IMR-90 (cell line): Measurements from ENCODE around the gene ARAP1. TPM values are rescaled to one million over a fixed set of nuclear protein-coding genes. Genes with fewer than 3 reads are reported as not detected.

Experiments
- ATAC-seq: fragments of 200-7000 bp; cut with Tn5 transposase; 2 replicates; pipeline ENCODE4 v1.9.1; 2020; ENCODE audit warnings: low read depth, mild to moderate bottlenecking, moderate library complexity
- BruUV-seq: library from RNA; stranded (reverse); fragments of 400-500 nt; replicated peaks from 2 replicates; lab custom pipeline; 2021; lab: Mats Ljungman, UMichigan
- CTCF ChIA-PET: fragments of 300-600 bp; formaldehyde crosslinking; extraction: SDS; loops from one replicate; lab custom pipeline; 2021; ENCODE audit warnings: antibody characterized with exemption; lab: Yijun Ruan, JAX
- POLR2A ChIA-PET: fragments of 300-600 bp; sonication (Branson Sonifier 250); formaldehyde crosslinking; loops from one replicate; lab custom pipeline; 2022; ENCODE audit warnings: antibody characterized with exemption; ENCODE audit not compliant: unreplicated experiment; lab: Charles Lee
- DNase-seq: peaks from one replicate; pipeline ENCODE4 v3.0.0; 2013
- H2AFZ ChIP-seq: replicated peaks from 2 replicates; pipeline ENCODE3; 2013; ENCODE audit warnings: low read length, mild to moderate bottlenecking; ENCODE audit not compliant: poor library complexity
- H2AK5ac ChIP-seq: 2 replicates; pipeline ENCODE4 v1.6.1; 2013; ENCODE audit warnings: low read depth, low read length, inconsistent platforms
- H2AK9ac ChIP-seq: replicated peaks from 2 replicates; pipeline ENCODE3; 2013; ENCODE audit warnings: mild to moderate bottlenecking, low read depth, low read length, moderate library complexity; ENCODE audit not compliant: poor library complexity
- H2BK120ac ChIP-seq: 2 replicates; pipeline ENCODE4 v1.6.1; 2013; ENCODE audit warnings: low read depth, low read length, inconsistent platforms
- H2BK15ac ChIP-seq: 3 replicates; pipeline ENCODE4 v1.6.1; 2013; ENCODE audit warnings: low read depth, low read length, inconsistent platforms
- H2BK20ac ChIP-seq: 2 replicates; pipeline ENCODE4 v1.6.1; 2013; ENCODE audit warnings: low read depth, mild to moderate bottlenecking, inconsistent platforms, low read length, moderate library complexity
- H2BK5ac ChIP-seq: 2 replicates; pipeline ENCODE4 v1.6.1; 2013; ENCODE audit warnings: mild to moderate bottlenecking, low read depth, low read length, inconsistent platforms; ENCODE audit not compliant: poor library complexity, severe bottlenecking
- H3K14ac ChIP-seq: replicated peaks from 2 replicates; pipeline ENCODE4 v1.6.1; 2013; ENCODE audit warnings: low read depth, low read length, inconsistent platforms
- H3K18ac ChIP-seq: 2 replicates; pipeline ENCODE4 v1.6.1; 2013; ENCODE audit warnings: low read depth, low read length, control low read depth
- H3K23ac ChIP-seq: 2 replicates; pipeline ENCODE4 v1.6.1; 2013; ENCODE audit warnings: low read depth, low read length, inconsistent platforms
- H3K27ac ChIP-seq: 2 replicates; pipeline ENCODE4 v1.5.1; 2013; ENCODE audit warnings: mild to moderate bottlenecking, control low read depth, low read length; ENCODE audit not compliant: insufficient read depth
- H3K27me3 ChIP-seq: 2 replicates; pipeline ENCODE4 v1.6.1; 2013; ENCODE audit warnings: low read length; ENCODE audit not compliant: control insufficient read depth, insufficient read depth
- H3K36me3 ChIP-seq: 2 replicates; pipeline ENCODE4 v1.6.1; 2013; ENCODE audit warnings: low read length, mixed read lengths; ENCODE audit not compliant: control insufficient read depth, insufficient read depth
- H3K4ac ChIP-seq: 2 replicates; pipeline ENCODE4 v1.6.1; 2013; ENCODE audit warnings: low read depth, low read length, inconsistent platforms
- H3K4me1 ChIP-seq: 2 replicates; pipeline ENCODE4 v1.6.1; 2013; ENCODE audit warnings: low read length, mixed read lengths; ENCODE audit not compliant: control insufficient read depth, insufficient read depth
- H3K4me2 ChIP-seq: 2 replicates; pipeline ENCODE4 v1.6.1; 2013; ENCODE audit warnings: low read depth, mild to moderate bottlenecking, control low read depth, low read length, moderate library complexity
- H3K4me3 ChIP-seq: 2 replicates; pipeline ENCODE4 v1.5.1; 2013; ENCODE audit warnings: low read depth, mild to moderate bottlenecking, control low read depth, low read length, moderate library complexity; ENCODE audit not compliant: insufficient read depth
- H3K56ac ChIP-seq: 2 replicates; pipeline ENCODE4 v1.6.1; 2013; ENCODE audit warnings: low read length, inconsistent platforms; ENCODE audit not compliant: insufficient read depth; ENCODE audit errors: extremely low read depth
- H3K79me1 ChIP-seq, 2 experiments: 2 replicates each; pipeline ENCODE4 v1.6.1; 2013; ENCODE audit warnings: low read length in 2 of 2, inconsistent platforms in 1 of 2, low read depth in 1 of 2
- H3K9ac ChIP-seq: 2 replicates; pipeline ENCODE4 v1.6.1; 2013; ENCODE audit warnings: low read depth, low read length, control low read depth
- H3K9me1 ChIP-seq: 2 replicates; pipeline ENCODE4 v1.6.1; 2013; ENCODE audit warnings: low read length, inconsistent platforms; ENCODE audit not compliant: insufficient read depth
- H3K9me3 ChIP-seq: 2 replicates; pipeline ENCODE4 v1.6.1; 2013; ENCODE audit warnings: low read length; ENCODE audit not compliant: control insufficient read depth, insufficient read depth
- H4K20me1 ChIP-seq: 2 replicates; pipeline ENCODE4 v1.6.1; 2013; ENCODE audit warnings: low read length, inconsistent platforms; ENCODE audit not compliant: insufficient read depth
- H4K5ac ChIP-seq: 2 replicates; pipeline ENCODE4 v1.6.1; 2013; ENCODE audit warnings: mild to moderate bottlenecking, low read depth, low read length, control low read depth
- H4K8ac ChIP-seq, 2 experiments: 2 replicates each; pipeline ENCODE4 v1.6.1; 2013; ENCODE audit warnings: low read depth in 2 of 2, low read length in 2 of 2, control low read depth in 1 of 2, inconsistent platforms in 1 of 2
- H4K91ac ChIP-seq: 2 replicates; pipeline ENCODE4 v1.6.1; 2013; ENCODE audit warnings: low read depth, low read length, inconsistent platforms; ENCODE audit not compliant: insufficient read depth
- BHLHE40 ChIP-seq: fragments of 150-350 bp; IDR thresholded peaks from 2 replicates; pipeline ENCODE4 v1.6.1; 2016; ENCODE audit warnings: mild to moderate bottlenecking, low read depth, low read length
- CHD1 ChIP-seq: IDR thresholded peaks from 2 replicates; pipeline ENCODE4 v1.6.1; 2012; ENCODE audit warnings: low read depth, low read length, improper control_type of control experiment
- ELK1 ChIP-seq: fragments of 150-350 bp; IDR thresholded peaks from 2 replicates; pipeline ENCODE4 v1.6.1; 2016; ENCODE audit warnings: low read depth, mild to moderate bottlenecking, low read length, moderate library complexity, borderline replicate concordance
- FOS ChIP-seq: fragments of 150-350 bp; IDR thresholded peaks from 2 replicates; pipeline ENCODE4 v1.6.1; 2016; ENCODE audit warnings: low read depth, low read length
- MAFK ChIP-seq: IDR thresholded peaks from 2 replicates; pipeline ENCODE4 v1.6.1; 2012; ENCODE audit warnings: low read depth, low read length, improper control_type of control experiment
- MAZ ChIP-seq: IDR thresholded peaks from 2 replicates; pipeline ENCODE4 v1.6.1; 2012; ENCODE audit warnings: low read depth, mild to moderate bottlenecking, low read length, improper control_type of control experiment, moderate library complexity, borderline replicate concordance
- MXI1 ChIP-seq: IDR thresholded peaks from 2 replicates; pipeline ENCODE4 v1.6.1; 2012; ENCODE audit warnings: low read depth, mild to moderate bottlenecking, low read length, moderate library complexity, borderline replicate concordance
- NFE2L2 ChIP-seq: fragments of 150-350 bp; IDR thresholded peaks from 2 replicates; pipeline ENCODE4 v1.6.1; 2016; ENCODE audit warnings: low read depth, mild to moderate bottlenecking, low read length
- POLR2A ChIP-seq: IDR thresholded peaks from 2 replicates; pipeline ENCODE4 v1.6.1; 2012; ENCODE audit warnings: mild to moderate bottlenecking, low read depth, low read length
- RAD21 ChIP-seq: IDR thresholded peaks from 2 replicates; pipeline ENCODE4 v1.6.1; 2012; ENCODE audit warnings: low read length, improper control_type of control experiment
- RCOR1 ChIP-seq: IDR thresholded peaks from 2 replicates; pipeline ENCODE4 v1.6.1; 2012; ENCODE audit warnings: mild to moderate bottlenecking, low read length, improper control_type of control experiment; ENCODE audit not compliant: insufficient replicate concordance
- RFX5 ChIP-seq: IDR thresholded peaks from 2 replicates; pipeline ENCODE4 v1.8.0; 2012; ENCODE audit warnings: low read depth, mild to moderate bottlenecking, low read length, moderate library complexity
- SMC3 ChIP-seq: fragments of 150-350 bp; IDR thresholded peaks from 2 replicates; pipeline ENCODE4 v1.6.1; 2016; ENCODE audit warnings: low read depth, mild to moderate bottlenecking, antibody characterized with exemption, low read length, moderate library complexity
- WGBS, 2 experiments: methylation state at CpG; one replicate each; pipeline versions ENCODE4 v1.1.5 to v1.1.7; 2013; ENCODE audit warnings: missing lambda C conversion rate in 2 of 2; ENCODE audit not compliant: insufficient read length in 1 of 2; ENCODE audit errors: extremely low coverage in 2 of 2; 5-methylcytosine and 5-hydroxymethylcytosine counted together
- dilution Hi-C: fragments of 300-500 bp; cut with HindIII; formaldehyde crosslinking; loops from one replicate; pipeline ENCODE4 v1.14.3; 2018; ENCODE audit warnings: low sequenced_read_pairs; ENCODE audit not compliant: unreplicated experiment
- in situ Hi-C: fragments of 300-500 bp; cut with MboI; formaldehyde crosslinking; loops from 3 replicates; pipeline ENCODE4 v1.14.3; 2019; ENCODE audit warnings: low sequenced_read_pairs, inconsistent platforms, mixed read lengths
- intact Hi-C: fragments of 100-400 bp; cut with micrococcal nuclease; formaldehyde crosslinking; loops from 2 replicates; pipeline ENCODE4 v1.10.0; 2022
- polyA plus RNA-seq, 3 experiments: library from polyadenylated mRNA; depleted of rRNA; stranded (reverse); fragments of >200 nt; gene quantifications; 2 replicates each; pipeline ENCODE4 v1.2.3, GENCODE V29; 2012; ENCODE audit warnings: low replicate concordance in 1 of 3
- total RNA-seq: library from RNA; depleted of rRNA; stranded (reverse); fragments of >200 nt; gene quantifications from 2 replicates; pipeline ENCODE4 v1.2.3, GENCODE V29; 2012
- TF ChIP-seq, protein P1 (sequence below): conservative IDR thresholded peaks from 2 replicates; pipeline ENCODE4 v1.5.1; 2012; ENCODE audit warnings: mild to moderate bottlenecking, low read depth, low read length, improper control_type of control experiment
- TF ChIP-seq, protein P2 (sequence below): fragments of 150-350 bp; IDR thresholded peaks from 2 replicates; pipeline ENCODE4 v1.6.1; 2017; ENCODE audit warnings: mild to moderate bottlenecking, antibody characterized with exemption, low read length, low read depth

The ARAP1 gene
- total and polyA plus RNA-seq, 2 of the 4 experiments (the other 2 are of a cell fraction), result 37.6 to 63.1 TPM

- H3K9ac ChIP-seq, result no peak overlapping the region
- ATAC-seq (no peak), DNase-seq (no peak)
- no peak overlapping the region for H3K14ac ChIP-seq
- no peak overlapping the region for H3K27ac ChIP-seq
- H4K20me1 ChIP-seq, result peaks cover 26% of the 10 kb centered on the region
- H2BK15ac ChIP-seq, result no peak overlapping the region
- intact Hi-C loops, result no loop called here
- peaks cover 75% of the 10 kb centered on the region for H3K36me3 ChIP-seq
- peaks cover 2% of the 10 kb centered on the region; the same call in 1 of the 2 replicates for H3K4me1 ChIP-seq
- ChIA-PET CTCF (no interaction called here), POLR2A (no interaction called here)
- H2AK9ac ChIP-seq, result no peak overlapping the region
- no peak overlapping the region for H2BK20ac ChIP-seq
- dilution Hi-C loops, result no loop called here
- BruUV-seq, result no TSS peak
- no peak overlapping the region for H2AK5ac ChIP-seq
- H2BK5ac ChIP-seq, result no peak overlapping the region
- H3K4me2 ChIP-seq, result no peak overlapping the region
- H2AFZ ChIP-seq, result no peak overlapping the region
- no peak overlapping the region for H3K56ac ChIP-seq
- 40% methylated on average over 1 of the region's 7 CpGs; no CpG with 5 or more reads in 1 of the 2 experiments for WGBS, 2 experiments
- H2BK120ac ChIP-seq, result no peak overlapping the region
- H3K4ac ChIP-seq, result no peak overlapping the region
- TF ChIP-seq FOS (no peak), RAD21 (no peak), RFX5 (no peak), SMC3 (no peak), NFE2L2 (no peak), POLR2A (no peak), RCOR1 (no peak), MAZ (no peak), MAFK (no peak), ELK1 (no peak), CHD1 (no peak), MXI1 (no peak), BHLHE40 (no peak)
- TF ChIP-seq, protein P1, sequence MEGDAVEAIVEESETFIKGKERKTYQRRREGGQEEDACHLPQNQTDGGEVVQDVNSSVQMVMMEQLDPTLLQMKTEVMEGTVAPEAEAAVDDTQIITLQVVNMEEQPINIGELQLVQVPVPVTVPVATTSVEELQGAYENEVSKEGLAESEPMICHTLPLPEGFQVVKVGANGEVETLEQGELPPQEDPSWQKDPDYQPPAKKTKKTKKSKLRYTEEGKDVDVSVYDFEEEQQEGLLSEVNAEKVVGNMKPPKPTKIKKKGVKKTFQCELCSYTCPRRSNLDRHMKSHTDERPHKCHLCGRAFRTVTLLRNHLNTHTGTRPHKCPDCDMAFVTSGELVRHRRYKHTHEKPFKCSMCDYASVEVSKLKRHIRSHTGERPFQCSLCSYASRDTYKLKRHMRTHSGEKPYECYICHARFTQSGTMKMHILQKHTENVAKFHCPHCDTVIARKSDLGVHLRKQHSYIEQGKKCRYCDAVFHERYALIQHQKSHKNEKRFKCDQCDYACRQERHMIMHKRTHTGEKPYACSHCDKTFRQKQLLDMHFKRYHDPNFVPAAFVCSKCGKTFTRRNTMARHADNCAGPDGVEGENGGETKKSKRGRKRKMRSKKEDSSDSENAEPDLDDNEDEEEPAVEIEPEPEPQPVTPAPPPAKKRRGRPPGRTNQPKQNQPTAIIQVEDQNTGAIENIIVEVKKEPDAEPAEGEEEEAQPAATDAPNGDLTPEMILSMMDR, result no peak
- TF ChIP-seq, protein P2, sequence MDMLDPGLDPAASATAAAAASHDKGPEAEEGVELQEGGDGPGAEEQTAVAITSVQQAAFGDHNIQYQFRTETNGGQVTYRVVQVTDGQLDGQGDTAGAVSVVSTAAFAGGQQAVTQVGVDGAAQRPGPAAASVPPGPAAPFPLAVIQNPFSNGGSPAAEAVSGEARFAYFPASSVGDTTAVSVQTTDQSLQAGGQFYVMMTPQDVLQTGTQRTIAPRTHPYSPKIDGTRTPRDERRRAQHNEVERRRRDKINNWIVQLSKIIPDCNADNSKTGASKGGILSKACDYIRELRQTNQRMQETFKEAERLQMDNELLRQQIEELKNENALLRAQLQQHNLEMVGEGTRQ, result no peak
- no peak overlapping the region for H4K8ac ChIP-seq
- H3K4me3 ChIP-seq, result no peak overlapping the region
- no peak overlapping the region for H4K91ac ChIP-seq
- no peaks in the 10 kb centered on the region for H3K27me3 ChIP-seq
- H3K79me1 ChIP-seq, result no peaks in the 10 kb centered on the region
- no peaks in the 10 kb centered on the region for H3K9me3 ChIP-seq
- no peak overlapping the region for H3K18ac ChIP-seq
- H4K5ac ChIP-seq, result no peak overlapping the region
- in situ Hi-C loops, result no loop called here
- H3K23ac ChIP-seq, result no peak overlapping the region
- H3K9me1 ChIP-seq, result no peaks in the 10 kb centered on the region; the same call in 1 of the 2 replicates
Measured at GRCh38 chr11:72688929-72689328, 63.3 kb downstream of the ARAP1 start.
